ENCODE data around the gene MNS1. TPM values are rescaled to one million over a fixed set of nuclear protein-coding genes. Genes with fewer than 3 reads are reported as not detected.
"Not testable (repeated sequence)": the region's sequence is repeated elsewhere in the genome, so short reads cannot be mapped to it uniquely, and the experiment has no call there.

The MNS1 gene
- total RNA-seq, 1 donor from 2014 or later, result 1.4 TPM

- H3K27me3 ChIP-seq (ENCODE audit: low read depth), result no peaks in the 10 kb centered on the region
- DNase-seq, result no peak
- peaks cover 6% of the 10 kb centered on the region for H3K36me3 ChIP-seq
- H3K4me3 ChIP-seq, result no peak overlapping the region
- peaks cover 19% of the 10 kb centered on the region for H3K9me3 ChIP-seq (replicated peaks)
- no peak overlapping the region for H3K27ac ChIP-seq (replicated peaks)
- H3K4me1 ChIP-seq, result no peaks in the 10 kb centered on the region
- TF ChIP-seq CTCF (IDR thresholded peaks at IDR 0.05; ENCODE audit: borderline replicate concordance), result peak; percentile 49
- intact Hi-C loops (cut with micrococcal nuclease), result no loop called here
Observed at GRCh38 chr15:56428821-56429458, 36.0 kb downstream of the MNS1 start.

- no peak for DNase-seq
- H3K27me3 ChIP-seq (ENCODE audit: low read depth), result no peaks in the 10 kb centered on the region
- no peak overlapping the region for H3K27ac ChIP-seq (replicated peaks)
- H3K4me1 ChIP-seq, result no peaks in the 10 kb centered on the region
- no peak for TF ChIP-seq CTCF (IDR thresholded peaks at IDR 0.05; ENCODE audit: borderline replicate concordance)
- intact Hi-C loops (cut with micrococcal nuclease), result no loop called here
- peaks cover 6% of the 10 kb centered on the region for H3K36me3 ChIP-seq
- H3K9me3 ChIP-seq (replicated peaks), result peaks cover 19% of the 10 kb centered on the region
- no peak overlapping the region for H3K4me3 ChIP-seq
Observed at GRCh38 chr15:56425976-56426375, 39.0 kb downstream of the MNS1 start.

- H3K27me3 ChIP-seq (ENCODE audit: low read depth), result no peaks in the 10 kb centered on the region
Observed at GRCh38 chr15:56425276-56425675, 39.7 kb downstream of the MNS1 start.

GRCh38 chr15:56413114-56413733 lies 51.7 kb downstream of the MNS1 start:
- intact Hi-C loops (cut with micrococcal nuclease); H3K27ac ChIP-seq (replicated peaks): not testable (repeated sequence)

More at GRCh38 chr15:56425276-56425675, 39.7 kb downstream of the MNS1 start:
- Histone ChIP-seq H3K4me1 (no peaks in the 10 kb centered on the region), H3K4me3 (no peak overlapping the region), H3K9me3 (replicated peaks) (peaks cover 19% of the 10 kb centered on the region), H3K27ac (replicated peaks) (no peak overlapping the region), H3K36me3 (peaks cover 6% of the 10 kb centered on the region)
- intact Hi-C loops (cut with micrococcal nuclease), result no loop called here
- DNase-seq, result no peak
- no peak for TF ChIP-seq CTCF (IDR thresholded peaks at IDR 0.05; ENCODE audit: borderline replicate concordance)

GRCh38 chr15:56411122-56411749 lies 53.7 kb downstream of the MNS1 start:
- intact Hi-C loops (cut with micrococcal nuclease), result no loop called here
- TF ChIP-seq CTCF (IDR thresholded peaks at IDR 0.05; ENCODE audit: borderline replicate concordance), result no peak
- H3K27ac ChIP-seq (replicated peaks), result no peak overlapping the region
- no peak for DNase-seq
- no peaks in the 10 kb centered on the region for H3K36me3 ChIP-seq
- no peaks in the 10 kb centered on the region for H3K27me3 ChIP-seq (ENCODE audit: low read depth)
- peaks cover 17% of the 10 kb centered on the region for H3K9me3 ChIP-seq (replicated peaks)
- no peak overlapping the region for H3K4me3 ChIP-seq
- H3K4me1 ChIP-seq, result no peaks in the 10 kb centered on the region

More at GRCh38 chr15:56413114-56413733, 51.7 kb downstream of the MNS1 start:
- DNase-seq; H3K4me1 ChIP-seq; H3K36me3 ChIP-seq; H3K27me3 ChIP-seq (ENCODE audit: low read depth); H3K9me3 ChIP-seq (replicated peaks); H3K4me3 ChIP-seq: not testable (repeated sequence)

- intact Hi-C loops (cut with micrococcal nuclease), result no loop called here
- TF ChIP-seq CTCF (IDR thresholded peaks at IDR 0.05; ENCODE audit: borderline replicate concordance), result no peak
- no peak for DNase-seq
- no peaks in the 10 kb centered on the region for H3K36me3 ChIP-seq
- no peaks in the 10 kb centered on the region for H3K4me1 ChIP-seq
- no peaks in the 10 kb centered on the region for H3K27me3 ChIP-seq (ENCODE audit: low read depth)
- H3K4me3 ChIP-seq, result no peak overlapping the region
- H3K9me3 ChIP-seq (replicated peaks), result peaks cover 22% of the 10 kb centered on the region
- H3K27ac ChIP-seq (replicated peaks), result no peak overlapping the region
Observed at GRCh38 chr15:56410721-56411120, 54.2 kb downstream of the MNS1 start.

- H3K27me3 ChIP-seq (ENCODE audit: low read depth); intact Hi-C loops (cut with micrococcal nuclease); H3K4me3 ChIP-seq; DNase-seq; H3K4me1 ChIP-seq; H3K36me3 ChIP-seq; H3K27ac ChIP-seq (replicated peaks): not testable (repeated sequence)
- peaks cover 15% of the 10 kb centered on the region for H3K9me3 ChIP-seq (replicated peaks)
Observed at GRCh38 chr15:56399209-56399608, 65.7 kb downstream of the MNS1 start.

- not testable (repeated sequence) for H3K36me3 ChIP-seq
Observed at GRCh38 chr15:56397325-56397724, 67.6 kb downstream of the MNS1 start.

More at GRCh38 chr15:56397325-56397724, 67.6 kb downstream of the MNS1 start:
- H3K4me1 ChIP-seq; H3K9me3 ChIP-seq (replicated peaks); H3K4me3 ChIP-seq; H3K27ac ChIP-seq (replicated peaks); H3K27me3 ChIP-seq (ENCODE audit: low read depth); intact Hi-C loops (cut with micrococcal nuclease); DNase-seq: not testable (repeated sequence)

All from left ventricle myocardium inferior (tissue), 1 donor.